H1 (cell line): ENCODE data around the gene GAS7. TPM values are rescaled to one million over a fixed set of nuclear protein-coding genes. Genes with fewer than 3 reads are reported as not detected.

ENCODE experiments used
- CTCF ChIA-PET: fragments of 300-600 bp; sonication (Branson Sonifier 250); formaldehyde crosslinking; loops from one replicate; lab custom pipeline; 2021; ENCODE audit not compliant: partially characterized antibody; lab: Charles Lee
- POLR2A ChIA-PET: fragments of 300-600 bp; sonication (Branson Sonifier 250); formaldehyde crosslinking; loops from one replicate; lab custom pipeline; 2021; ENCODE audit warnings: inconsistent platforms; ENCODE audit not compliant: partially characterized antibody; lab: Charles Lee
- DNase-seq, 2 experiments: peaks; one replicate each; pipeline versions ENCODE4 v3.0.0 to v3.0.0-alpha.2; 2010 to 2022; ENCODE audit warnings: low spot score in 2 of 2, low read depth in 1 of 2, mixed read lengths in 1 of 2
- FAIRE-seq: peaks from 2 replicates; lab custom pipeline; 2011; peaks lifted over from hg19 to GRCh38; lab: Jason Lieb, UNC
- H2AFZ ChIP-seq: 2 replicates; pipeline ENCODE4 v1.8.1; 2012; ENCODE audit warnings: low read length, inconsistent platforms
- H2AK5ac ChIP-seq: 2 replicates; pipeline ENCODE4 v1.6.1; 2013; ENCODE audit warnings: low read depth, low read length
- H2BK120ac ChIP-seq: replicated peaks from 2 replicates; pipeline ENCODE3; 2013; ENCODE audit warnings: low read depth, low read length, inconsistent platforms
- H2BK12ac ChIP-seq: 2 replicates; pipeline ENCODE4 v1.6.1; 2013; ENCODE audit warnings: low read depth, low read length
- H2BK15ac ChIP-seq: 2 replicates; pipeline ENCODE4 v1.6.1; 2013; ENCODE audit warnings: low read length
- H2BK20ac ChIP-seq: 2 replicates; pipeline ENCODE4 v1.6.1; 2013; ENCODE audit warnings: low read length
- H2BK5ac ChIP-seq: 2 replicates; pipeline ENCODE4 v1.6.1; 2013; ENCODE audit warnings: low read depth, low read length
- H3K14ac ChIP-seq: 2 replicates; pipeline ENCODE4 v1.6.1; 2013; ENCODE audit warnings: inconsistent platforms; ENCODE audit not compliant: insufficient read length
- H3K18ac ChIP-seq: 2 replicates; pipeline ENCODE4 v1.6.1; 2013; ENCODE audit warnings: low read length; ENCODE audit errors: extremely low read depth
- H3K23ac ChIP-seq: 2 replicates; pipeline ENCODE4 v1.6.1; 2013; ENCODE audit warnings: inconsistent platforms; ENCODE audit not compliant: insufficient read length
- H3K23me2 ChIP-seq: 2 replicates; pipeline ENCODE4 v1.6.1; 2013; ENCODE audit warnings: low read depth, low read length
- H3K27ac ChIP-seq: 2 replicates; pipeline ENCODE4 v1.6.1; 2011; ENCODE audit warnings: low read depth, low read length, inconsistent platforms
- H3K27me3 ChIP-seq, 4 experiments: replicated peaks in 1 of 4; 1 replicate in 1 of 4; 2 replicates in 3 of 4; pipeline versions ENCODE4 v1.6.1 to v1.8.1; 2011 to 2013; ENCODE audit warnings: low read length in 3 of 4, mild to moderate bottlenecking in 3 of 4, inconsistent platforms in 2 of 4, mixed read lengths in 2 of 4, moderate library complexity in 1 of 4; ENCODE audit not compliant: control insufficient read depth in 3 of 4, insufficient read depth in 3 of 4; ENCODE audit errors: extremely low read depth in 1 of 4
- H3K36me3 ChIP-seq, 4 experiments: 2 replicates each; pipeline versions ENCODE4 v1.6.1 to v1.8.1; 2011 to 2013; ENCODE audit warnings: mild to moderate bottlenecking in 4 of 4, low read length in 3 of 4, moderate library complexity in 2 of 4, control low read depth in 1 of 4, inconsistent platforms in 1 of 4; ENCODE audit not compliant: insufficient read depth in 4 of 4, control insufficient read depth in 2 of 4
- H3K4ac ChIP-seq: replicated peaks from 2 replicates; pipeline ENCODE3; 2013; ENCODE audit warnings: low read length, low read depth, mixed read lengths, inconsistent platforms; ENCODE audit not compliant: insufficient read length
- H3K4me1 ChIP-seq, 4 experiments: replicated peaks in 1 of 4; 1 replicate in 1 of 4; 2 replicates in 3 of 4; pipeline versions ENCODE4 v1.6.1 to v1.8.1; 2011 to 2013; ENCODE audit warnings: low read length in 3 of 4, inconsistent platforms in 2 of 4, mixed read lengths in 1 of 4; ENCODE audit not compliant: insufficient read depth in 4 of 4, control insufficient read depth in 3 of 4
- H3K4me2 ChIP-seq, 2 experiments: 2 replicates each; pipeline versions ENCODE4 v1.6.1 to v1.8.1; 2011 to 2013; ENCODE audit warnings: low read depth in 2 of 2, low read length in 2 of 2, control low read depth in 1 of 2, inconsistent platforms in 1 of 2, mild to moderate bottlenecking in 1 of 2; ENCODE audit not compliant: insufficient read depth in 1 of 2
- H3K4me3 ChIP-seq, 4 experiments: fragments of 200-600, 300-600 bp in 1 of 4; sonication (generic), shearing (Covaris generic), sonication (Bioruptor Twin) in 1 of 4; 2 replicates each; pipeline versions ENCODE4 v1.5.1 to v1.8.1; 2011 to 2016; ENCODE audit warnings: low read length in 4 of 4, low read depth in 3 of 4, control low read depth in 2 of 4, inconsistent platforms in 2 of 4, mild to moderate bottlenecking in 2 of 4, mixed read lengths in 1 of 4, moderate library complexity in 1 of 4; ENCODE audit not compliant: insufficient read depth in 2 of 4; ENCODE audit errors: extremely low read depth in 1 of 4
- H3K56ac ChIP-seq: replicated peaks from 2 replicates; pipeline ENCODE3; 2013; ENCODE audit warnings: low read depth, mild to moderate bottlenecking, mixed read lengths, low read length, inconsistent platforms; ENCODE audit not compliant: insufficient read length
- H3K79me1 ChIP-seq: 2 replicates; pipeline ENCODE4 v1.6.1; 2013; ENCODE audit warnings: low read depth, low read length, control low read depth
- H3K79me2 ChIP-seq, 2 experiments: 2 replicates each; pipeline versions ENCODE4 v1.6.1 to v1.8.1; 2012 to 2013; ENCODE audit warnings: low read length in 2 of 2, mild to moderate bottlenecking in 2 of 2, inconsistent platforms in 1 of 2; ENCODE audit not compliant: insufficient read depth in 2 of 2, control insufficient read depth in 1 of 2
- H3K9ac ChIP-seq, 4 experiments: replicated peaks in 1 of 4; 1 replicate in 1 of 4; 2 replicates in 3 of 4; pipeline versions ENCODE4 v1.6.1 to v1.8.1; 2011 to 2013; ENCODE audit warnings: low read depth in 3 of 4, low read length in 3 of 4, control low read depth in 2 of 4, mild to moderate bottlenecking in 2 of 4, moderate library complexity in 2 of 4, inconsistent platforms in 1 of 4; ENCODE audit errors: extremely low read depth in 1 of 4
- H3K9me3 ChIP-seq, 2 experiments: 2 replicates each; pipeline versions ENCODE4 v1.6.1 to v1.8.1; 2012 to 2013; ENCODE audit warnings: mild to moderate bottlenecking in 2 of 2, moderate library complexity in 2 of 2, control low read depth in 1 of 2, inconsistent platforms in 1 of 2, low read depth in 1 of 2, low read length in 1 of 2, mixed read lengths in 1 of 2; ENCODE audit not compliant: insufficient read depth in 2 of 2
- H4K20me1 ChIP-seq, 2 experiments: replicated peaks in 1 of 2; 2 replicates each; pipeline versions ENCODE3 to v1.8.1; 2011 to 2013; ENCODE audit warnings: inconsistent platforms in 2 of 2, low read length in 2 of 2, mild to moderate bottlenecking in 1 of 2; ENCODE audit not compliant: insufficient read depth in 2 of 2, control insufficient read depth in 1 of 2
- H4K5ac ChIP-seq: 2 replicates; pipeline ENCODE4 v1.6.1; 2013; ENCODE audit warnings: low read length, low read depth, mixed read lengths, inconsistent platforms; ENCODE audit not compliant: insufficient read length
- H4K8ac ChIP-seq: 2 replicates; pipeline ENCODE4 v1.8.0; 2013; ENCODE audit warnings: mild to moderate bottlenecking, moderate library complexity, low read length, inconsistent platforms; ENCODE audit not compliant: insufficient read depth; ENCODE audit errors: extremely low read depth
- H4K91ac ChIP-seq: replicated peaks from 2 replicates; pipeline ENCODE3; 2013; ENCODE audit warnings: low read length, mixed read lengths, inconsistent platforms; ENCODE audit not compliant: insufficient read length
- BACH1 ChIP-seq: IDR thresholded peaks from 2 replicates; pipeline ENCODE4 v1.6.1; 2012; ENCODE audit warnings: low read length, improper control_type of control experiment
- BCL11A ChIP-seq, 2 experiments: IDR thresholded peaks; one replicate each; pipeline ENCODE4 v1.6.1; 2011; ENCODE audit warnings: low read depth in 2 of 2, low read length in 2 of 2, mild to moderate bottlenecking in 2 of 2
- CBX8 ChIP-seq: fragments of 300-800, 300-1000 bp; sonication (generic); IDR thresholded peaks from 2 replicates; pipeline ENCODE4 v1.7.1; 2016; ENCODE audit warnings: low read depth, low read length, borderline replicate concordance
- RAD21 ChIP-seq, 2 experiments: IDR thresholded peaks in 1 of 2; conservative IDR thresholded peaks in 1 of 2; 2 replicates each; pipeline ENCODE4 v1.6.1; 2011; ENCODE audit warnings: low read depth in 2 of 2, low read length in 2 of 2, improper control_type of control experiment in 1 of 2, inconsistent platforms in 1 of 2, mild to moderate bottlenecking in 1 of 2, moderate library complexity in 1 of 2
- RBBP5 ChIP-seq: IDR thresholded peaks from 2 replicates; pipeline ENCODE4 v1.7.1; 2012; ENCODE audit warnings: low read depth, mild to moderate bottlenecking, inconsistent platforms, low read length, moderate library complexity, borderline replicate concordance
- TCF12 ChIP-seq: IDR thresholded peaks from 2 replicates; pipeline ENCODE4 v1.6.1; 2011; ENCODE audit warnings: low read depth, mild to moderate bottlenecking, low read length
- WGBS, 2 experiments: shearing (Covaris generic) in 1 of 2; methylation state at CpG; one replicate each; pipeline versions ENCODE4 v1.1.6 to v1.1.7; 2013 to 2015; ENCODE audit warnings: low lambda C conversion rate in 2 of 2, mixed read lengths in 2 of 2, inconsistent platforms in 1 of 2, low coverage in 1 of 2, missing lambda C conversion rate in 1 of 2; ENCODE audit not compliant: insufficient replicate concordance in 2 of 2, insufficient coverage in 1 of 2, insufficient read length in 1 of 2; ENCODE audit errors: extremely low coverage in 1 of 2, missing lambda C conversion rate in 1 of 2; 5-methylcytosine and 5-hydroxymethylcytosine counted together
- polyA plus RNA-seq, 7 experiments: library from polyadenylated mRNA; depleted of rRNA in 3 of 7; stranded (reverse) in 5 of 7; unstranded in 2 of 7; fragments of >200 nt in 5 of 7; fragments of 200-250 nt in 2 of 7; gene quantifications; 1 replicate in 5 of 7; 2 replicates in 1 of 7; 4 replicates in 1 of 7; pipeline versions ENCODE4 v1.2.1 to v1.2.3, GENCODE V29; 2011 to 2013; ENCODE audit warnings: missing spikeins in 2 of 7, mixed read lengths in 2 of 7
- total RNA-seq: library from RNA; stranded (reverse); fragmentation: NEBNext Ultra II Directional; extraction: Animal tissue kit (Norgen Biotek cat#: 25700); gene quantifications from 2 replicates; pipeline ENCODE4 v1.2.1, GENCODE V29; 2021

GAS7 gene
- total and polyA plus RNA-seq, 2 of the 8 experiments (the other 6 are each of a cell fraction or from before 2014, with no cell fraction given), result 5.0 to 14.5 TPM

DNA sequence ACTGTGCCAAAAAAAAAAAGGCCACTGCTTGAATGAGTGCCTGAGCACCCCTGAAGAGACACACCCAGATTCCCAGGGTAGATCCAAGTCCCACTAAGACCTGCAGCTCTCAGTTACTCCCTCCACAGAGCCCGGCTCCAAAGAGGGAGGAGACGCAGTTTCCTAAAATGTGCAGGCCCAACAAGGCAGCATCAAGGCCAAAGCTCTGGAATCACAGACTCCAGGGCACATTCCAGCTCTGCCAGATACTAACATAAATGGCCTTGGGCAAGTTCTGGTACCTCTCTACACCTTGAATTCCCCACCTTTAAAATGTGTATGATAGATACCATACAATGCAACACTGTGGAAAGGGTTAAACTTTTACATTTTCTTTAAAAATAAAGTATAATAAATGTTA is 57.0 kb downstream of the GAS7 start:
- Histone ChIP-seq H3K4ac (no peak overlapping the region), H3K23me2 (no peaks in the 10 kb centered on the region), H3K9ac (no peak overlapping the region), H2BK20ac (no peak overlapping the region), H3K56ac (no peak overlapping the region), H2BK5ac (no peak overlapping the region), H3K14ac (no peak overlapping the region), H2BK120ac (no peak overlapping the region), H3K79me1 (no peaks in the 10 kb centered on the region), H3K27me3 (no peaks in the 10 kb centered on the region), H4K91ac (no peak overlapping the region), H2BK15ac (no peak overlapping the region), H4K5ac (no peak overlapping the region), H4K20me1 (no peaks in the 10 kb centered on the region), H3K23ac (no peak overlapping the region), H3K36me3 (no peaks in the 10 kb centered on the region), H3K27ac (no peak overlapping the region), H3K18ac (no peak overlapping the region), H4K8ac (no peak overlapping the region), H3K4me3 (no peak overlapping the region), H3K79me2 (no peaks in the 10 kb centered on the region), H3K4me2 (no peak overlapping the region), H2AK5ac (no peak overlapping the region), H2BK12ac (no peak overlapping the region), H3K9me3 (no peaks in the 10 kb centered on the region), H3K4me1 (no peaks in the 10 kb centered on the region), H2AFZ (no peak overlapping the region)
- ChIA-PET POLR2A (interaction anchor here (1.4 kb wide), 1 partner anchor 14 kb away, joined by 3 read pairs; no protein-coding TSS in a partner anchor), CTCF (interaction anchor here (0.8 to 1.8 kb wide), 4 partner anchors 8 to 85 kb away, joined by 3 to 4 read pairs (median 3); no protein-coding TSS in a partner anchor)
- no peak for FAIRE-seq
- WGBS, 2 experiments, result 93% methylated on average over 2 of the region's 2 CpGs; no CpG with 5 or more reads in 1 of the 2 experiments
- DNase-seq, result no peak
- TF ChIP-seq RBBP5 (no peak), BACH1 (no peak), RAD21 (IDR thresholded peaks at IDR 0.05 in 1 of 2, conservative IDR thresholded peaks at IDR 0.05 in 1 of 2; ENCODE audit: low read depth in 2 of 2, low read length in 2 of 2) (no peak), TCF12 (no peak), BCL11A (IDR thresholded peaks at IDR 0.05; ENCODE audit: low read depth in 2 of 2, low read length in 2 of 2) (no peak), CBX8 (no peak)
